ENCODE data around the gene DNAJC1.

DNA sequence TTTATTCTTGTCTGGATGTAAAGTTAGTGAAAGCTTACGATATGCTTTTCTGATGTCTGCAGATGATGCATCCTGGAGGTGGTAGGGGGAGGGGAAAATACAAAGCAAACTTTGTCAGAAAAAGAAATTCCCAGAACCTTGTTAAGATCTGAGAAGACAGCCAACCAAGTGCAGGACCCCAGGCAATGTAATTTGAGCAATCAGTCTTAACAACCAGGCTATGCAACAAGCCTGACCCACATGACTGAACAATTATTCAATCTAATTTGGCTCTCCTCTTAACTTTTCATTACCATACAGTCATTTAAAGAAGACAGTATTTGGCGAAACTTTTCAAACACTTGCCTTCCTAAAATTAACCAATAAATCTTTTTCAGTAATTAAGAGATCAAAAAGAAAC is 74.5 kb downstream of the DNAJC1 start:
- TF ChIP-seq, protein P1, sequence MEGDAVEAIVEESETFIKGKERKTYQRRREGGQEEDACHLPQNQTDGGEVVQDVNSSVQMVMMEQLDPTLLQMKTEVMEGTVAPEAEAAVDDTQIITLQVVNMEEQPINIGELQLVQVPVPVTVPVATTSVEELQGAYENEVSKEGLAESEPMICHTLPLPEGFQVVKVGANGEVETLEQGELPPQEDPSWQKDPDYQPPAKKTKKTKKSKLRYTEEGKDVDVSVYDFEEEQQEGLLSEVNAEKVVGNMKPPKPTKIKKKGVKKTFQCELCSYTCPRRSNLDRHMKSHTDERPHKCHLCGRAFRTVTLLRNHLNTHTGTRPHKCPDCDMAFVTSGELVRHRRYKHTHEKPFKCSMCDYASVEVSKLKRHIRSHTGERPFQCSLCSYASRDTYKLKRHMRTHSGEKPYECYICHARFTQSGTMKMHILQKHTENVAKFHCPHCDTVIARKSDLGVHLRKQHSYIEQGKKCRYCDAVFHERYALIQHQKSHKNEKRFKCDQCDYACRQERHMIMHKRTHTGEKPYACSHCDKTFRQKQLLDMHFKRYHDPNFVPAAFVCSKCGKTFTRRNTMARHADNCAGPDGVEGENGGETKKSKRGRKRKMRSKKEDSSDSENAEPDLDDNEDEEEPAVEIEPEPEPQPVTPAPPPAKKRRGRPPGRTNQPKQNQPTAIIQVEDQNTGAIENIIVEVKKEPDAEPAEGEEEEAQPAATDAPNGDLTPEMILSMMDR (IDR thresholded peaks at IDR 0.05), result no peak
- no peak for TF ChIP-seq POLR2A (IDR thresholded peaks at IDR 0.05)
